ENCODE results near the gene UGCG.
"Not testable (repeated sequence)": the region's sequence is repeated elsewhere in the genome, so short reads cannot be mapped to it uniquely, and the experiment has no call there.

DNA sequence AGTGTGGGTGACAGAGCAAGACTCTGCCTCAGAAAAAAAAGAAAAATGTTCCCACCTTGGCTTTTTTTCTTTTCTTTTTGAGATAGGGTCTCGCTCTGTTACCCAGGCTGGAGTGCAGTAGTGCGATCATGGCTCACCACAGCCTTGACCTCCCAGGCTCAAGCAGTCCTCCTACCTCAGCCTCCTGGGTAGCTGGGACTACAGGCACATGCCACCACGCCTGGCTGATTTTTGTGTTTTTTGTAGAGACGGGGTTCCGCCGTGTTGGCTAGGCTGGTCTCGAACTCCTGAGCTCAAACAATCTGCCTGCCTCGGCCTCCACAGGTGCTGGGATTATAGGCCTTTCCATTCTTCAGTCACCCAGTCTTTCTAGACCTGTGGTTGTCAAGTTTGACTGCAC lies 6.9 kb downstream of the UGCG start:
- not testable (repeated sequence) for TF ChIP-seq POLR2AphosphoS5 (IDR thresholded peaks at IDR 0.05; ENCODE audit: low read depth, low read length); CEBPB (IDR thresholded peaks at IDR 0.05; ENCODE audit: low read depth); SP1 (IDR thresholded peaks at IDR 0.05; ENCODE audit: low read depth); POLR2A (IDR thresholded peaks at IDR 0.05; ENCODE audit: borderline replicate concordance, extremely low read depth, insufficient read depth, insufficient read length); YY1 (IDR thresholded peaks at IDR 0.05; ENCODE audit: extremely low read depth, insufficient replicate concordance, low read depth, low read length); ZFX (IDR thresholded peaks at IDR 0.05); EZH2 (IDR thresholded peaks at IDR 0.05)
- TF ChIP-seq, protein P1, sequence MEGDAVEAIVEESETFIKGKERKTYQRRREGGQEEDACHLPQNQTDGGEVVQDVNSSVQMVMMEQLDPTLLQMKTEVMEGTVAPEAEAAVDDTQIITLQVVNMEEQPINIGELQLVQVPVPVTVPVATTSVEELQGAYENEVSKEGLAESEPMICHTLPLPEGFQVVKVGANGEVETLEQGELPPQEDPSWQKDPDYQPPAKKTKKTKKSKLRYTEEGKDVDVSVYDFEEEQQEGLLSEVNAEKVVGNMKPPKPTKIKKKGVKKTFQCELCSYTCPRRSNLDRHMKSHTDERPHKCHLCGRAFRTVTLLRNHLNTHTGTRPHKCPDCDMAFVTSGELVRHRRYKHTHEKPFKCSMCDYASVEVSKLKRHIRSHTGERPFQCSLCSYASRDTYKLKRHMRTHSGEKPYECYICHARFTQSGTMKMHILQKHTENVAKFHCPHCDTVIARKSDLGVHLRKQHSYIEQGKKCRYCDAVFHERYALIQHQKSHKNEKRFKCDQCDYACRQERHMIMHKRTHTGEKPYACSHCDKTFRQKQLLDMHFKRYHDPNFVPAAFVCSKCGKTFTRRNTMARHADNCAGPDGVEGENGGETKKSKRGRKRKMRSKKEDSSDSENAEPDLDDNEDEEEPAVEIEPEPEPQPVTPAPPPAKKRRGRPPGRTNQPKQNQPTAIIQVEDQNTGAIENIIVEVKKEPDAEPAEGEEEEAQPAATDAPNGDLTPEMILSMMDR (IDR thresholded peaks at IDR 0.05 in 2 of 3, conservative IDR thresholded peaks at IDR 0.05 in 1 of 3; ENCODE audit: borderline replicate concordance in 1 of 3, insufficient read depth in 1 of 3, low read depth in 2 of 3, low read length in 2 of 3) = not testable (repeated sequence)
- TF ChIP-seq, protein P2, sequence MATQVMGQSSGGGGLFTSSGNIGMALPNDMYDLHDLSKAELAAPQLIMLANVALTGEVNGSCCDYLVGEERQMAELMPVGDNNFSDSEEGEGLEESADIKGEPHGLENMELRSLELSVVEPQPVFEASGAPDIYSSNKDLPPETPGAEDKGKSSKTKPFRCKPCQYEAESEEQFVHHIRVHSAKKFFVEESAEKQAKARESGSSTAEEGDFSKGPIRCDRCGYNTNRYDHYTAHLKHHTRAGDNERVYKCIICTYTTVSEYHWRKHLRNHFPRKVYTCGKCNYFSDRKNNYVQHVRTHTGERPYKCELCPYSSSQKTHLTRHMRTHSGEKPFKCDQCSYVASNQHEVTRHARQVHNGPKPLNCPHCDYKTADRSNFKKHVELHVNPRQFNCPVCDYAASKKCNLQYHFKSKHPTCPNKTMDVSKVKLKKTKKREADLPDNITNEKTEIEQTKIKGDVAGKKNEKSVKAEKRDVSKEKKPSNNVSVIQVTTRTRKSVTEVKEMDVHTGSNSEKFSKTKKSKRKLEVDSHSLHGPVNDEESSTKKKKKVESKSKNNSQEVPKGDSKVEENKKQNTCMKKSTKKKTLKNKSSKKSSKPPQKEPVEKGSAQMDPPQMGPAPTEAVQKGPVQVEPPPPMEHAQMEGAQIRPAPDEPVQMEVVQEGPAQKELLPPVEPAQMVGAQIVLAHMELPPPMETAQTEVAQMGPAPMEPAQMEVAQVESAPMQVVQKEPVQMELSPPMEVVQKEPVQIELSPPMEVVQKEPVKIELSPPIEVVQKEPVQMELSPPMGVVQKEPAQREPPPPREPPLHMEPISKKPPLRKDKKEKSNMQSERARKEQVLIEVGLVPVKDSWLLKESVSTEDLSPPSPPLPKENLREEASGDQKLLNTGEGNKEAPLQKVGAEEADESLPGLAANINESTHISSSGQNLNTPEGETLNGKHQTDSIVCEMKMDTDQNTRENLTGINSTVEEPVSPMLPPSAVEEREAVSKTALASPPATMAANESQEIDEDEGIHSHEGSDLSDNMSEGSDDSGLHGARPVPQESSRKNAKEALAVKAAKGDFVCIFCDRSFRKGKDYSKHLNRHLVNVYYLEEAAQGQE (IDR thresholded peaks at IDR 0.05; ENCODE audit: low read depth) = not testable (repeated sequence)
- TF ChIP-seq, protein P3, sequence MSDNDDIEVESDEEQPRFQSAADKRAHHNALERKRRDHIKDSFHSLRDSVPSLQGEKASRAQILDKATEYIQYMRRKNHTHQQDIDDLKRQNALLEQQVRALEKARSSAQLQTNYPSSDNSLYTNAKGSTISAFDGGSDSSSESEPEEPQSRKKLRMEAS (IDR thresholded peaks at IDR 0.05) = not testable (repeated sequence)
- TF ChIP-seq, protein P4, sequence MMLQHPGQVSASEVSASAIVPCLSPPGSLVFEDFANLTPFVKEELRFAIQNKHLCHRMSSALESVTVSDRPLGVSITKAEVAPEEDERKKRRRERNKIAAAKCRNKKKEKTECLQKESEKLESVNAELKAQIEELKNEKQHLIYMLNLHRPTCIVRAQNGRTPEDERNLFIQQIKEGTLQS (IDR thresholded peaks at IDR 0.05) = not testable (repeated sequence)
